IMR-90 (cell line): ENCODE measurements around the gene IGSF22.

Experiments used
- BHLHE40 ChIP-seq: fragments of 150-350 bp; IDR thresholded peaks from 2 replicates; pipeline ENCODE4 v1.6.1; 2016; ENCODE audit warnings: mild to moderate bottlenecking, low read depth, low read length
- CEBPB ChIP-seq: IDR thresholded peaks from 2 replicates; pipeline ENCODE4 v1.6.1; 2012; ENCODE audit warnings: low read depth, low read length, improper control_type of control experiment
- CHD1 ChIP-seq: IDR thresholded peaks from 2 replicates; pipeline ENCODE4 v1.6.1; 2012; ENCODE audit warnings: low read depth, low read length, improper control_type of control experiment
- MXI1 ChIP-seq: IDR thresholded peaks from 2 replicates; pipeline ENCODE4 v1.6.1; 2012; ENCODE audit warnings: low read depth, mild to moderate bottlenecking, low read length, moderate library complexity, borderline replicate concordance
- POLR2A ChIP-seq: IDR thresholded peaks from 2 replicates; pipeline ENCODE4 v1.6.1; 2012; ENCODE audit warnings: mild to moderate bottlenecking, low read depth, low read length
- RAD21 ChIP-seq: IDR thresholded peaks from 2 replicates; pipeline ENCODE4 v1.6.1; 2012; ENCODE audit warnings: low read length, improper control_type of control experiment
- RFX5 ChIP-seq: IDR thresholded peaks from 2 replicates; pipeline ENCODE4 v1.8.0; 2012; ENCODE audit warnings: low read depth, mild to moderate bottlenecking, low read length, moderate library complexity
- SMC3 ChIP-seq: fragments of 150-350 bp; IDR thresholded peaks from 2 replicates; pipeline ENCODE4 v1.6.1; 2016; ENCODE audit warnings: low read depth, mild to moderate bottlenecking, antibody characterized with exemption, low read length, moderate library complexity
- TF ChIP-seq, protein P1 (sequence below): conservative IDR thresholded peaks from 2 replicates; pipeline ENCODE4 v1.5.1; 2012; ENCODE audit warnings: mild to moderate bottlenecking, low read depth, low read length, improper control_type of control experiment

DNA sequence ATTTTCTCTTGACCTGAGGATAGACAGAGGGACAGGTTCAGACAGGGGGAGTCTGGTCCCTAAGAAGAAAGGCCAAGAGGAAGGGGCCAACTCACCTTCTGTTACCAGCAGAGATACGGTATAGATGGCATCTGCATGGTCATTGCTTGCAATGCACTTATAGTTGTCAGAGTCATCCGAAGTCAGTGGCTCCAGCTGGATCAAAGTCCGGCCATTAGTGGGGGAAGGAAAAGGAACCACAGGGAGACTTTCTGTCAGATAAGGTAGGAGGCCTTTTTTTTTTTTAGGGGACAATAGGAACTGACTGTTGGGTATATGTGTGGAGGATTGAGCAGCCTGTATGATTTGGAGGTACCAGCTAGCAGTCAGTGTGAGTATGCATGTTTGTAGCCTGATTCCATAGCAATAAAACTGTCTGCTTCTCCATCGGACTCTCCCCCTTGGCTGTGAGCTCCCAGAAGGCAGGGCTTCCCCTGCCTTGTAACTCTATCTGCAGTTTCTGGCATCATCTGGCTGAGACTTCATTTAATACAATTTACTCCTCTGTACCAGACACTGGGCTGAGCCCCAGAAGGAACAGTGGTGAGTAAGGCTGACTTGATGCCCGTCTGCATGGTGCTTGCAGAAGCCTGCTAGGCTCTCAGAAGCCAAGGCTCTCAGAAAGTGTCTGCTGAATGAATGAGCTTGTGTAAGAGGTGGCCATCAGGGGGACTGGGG lies 5.7 kb downstream of the IGSF22 start:
- TF ChIP-seq BHLHE40: no peak
- TF ChIP-seq, protein P1, sequence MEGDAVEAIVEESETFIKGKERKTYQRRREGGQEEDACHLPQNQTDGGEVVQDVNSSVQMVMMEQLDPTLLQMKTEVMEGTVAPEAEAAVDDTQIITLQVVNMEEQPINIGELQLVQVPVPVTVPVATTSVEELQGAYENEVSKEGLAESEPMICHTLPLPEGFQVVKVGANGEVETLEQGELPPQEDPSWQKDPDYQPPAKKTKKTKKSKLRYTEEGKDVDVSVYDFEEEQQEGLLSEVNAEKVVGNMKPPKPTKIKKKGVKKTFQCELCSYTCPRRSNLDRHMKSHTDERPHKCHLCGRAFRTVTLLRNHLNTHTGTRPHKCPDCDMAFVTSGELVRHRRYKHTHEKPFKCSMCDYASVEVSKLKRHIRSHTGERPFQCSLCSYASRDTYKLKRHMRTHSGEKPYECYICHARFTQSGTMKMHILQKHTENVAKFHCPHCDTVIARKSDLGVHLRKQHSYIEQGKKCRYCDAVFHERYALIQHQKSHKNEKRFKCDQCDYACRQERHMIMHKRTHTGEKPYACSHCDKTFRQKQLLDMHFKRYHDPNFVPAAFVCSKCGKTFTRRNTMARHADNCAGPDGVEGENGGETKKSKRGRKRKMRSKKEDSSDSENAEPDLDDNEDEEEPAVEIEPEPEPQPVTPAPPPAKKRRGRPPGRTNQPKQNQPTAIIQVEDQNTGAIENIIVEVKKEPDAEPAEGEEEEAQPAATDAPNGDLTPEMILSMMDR: no peak
- no peak for TF ChIP-seq MXI1
- TF ChIP-seq POLR2A: no peak
- TF ChIP-seq CHD1: no peak
- no peak for TF ChIP-seq RFX5
- no peak for TF ChIP-seq CEBPB
- no peak for TF ChIP-seq RAD21
- TF ChIP-seq SMC3: no peak
